ENCODE data around the gene PSMA6.

DNA sequence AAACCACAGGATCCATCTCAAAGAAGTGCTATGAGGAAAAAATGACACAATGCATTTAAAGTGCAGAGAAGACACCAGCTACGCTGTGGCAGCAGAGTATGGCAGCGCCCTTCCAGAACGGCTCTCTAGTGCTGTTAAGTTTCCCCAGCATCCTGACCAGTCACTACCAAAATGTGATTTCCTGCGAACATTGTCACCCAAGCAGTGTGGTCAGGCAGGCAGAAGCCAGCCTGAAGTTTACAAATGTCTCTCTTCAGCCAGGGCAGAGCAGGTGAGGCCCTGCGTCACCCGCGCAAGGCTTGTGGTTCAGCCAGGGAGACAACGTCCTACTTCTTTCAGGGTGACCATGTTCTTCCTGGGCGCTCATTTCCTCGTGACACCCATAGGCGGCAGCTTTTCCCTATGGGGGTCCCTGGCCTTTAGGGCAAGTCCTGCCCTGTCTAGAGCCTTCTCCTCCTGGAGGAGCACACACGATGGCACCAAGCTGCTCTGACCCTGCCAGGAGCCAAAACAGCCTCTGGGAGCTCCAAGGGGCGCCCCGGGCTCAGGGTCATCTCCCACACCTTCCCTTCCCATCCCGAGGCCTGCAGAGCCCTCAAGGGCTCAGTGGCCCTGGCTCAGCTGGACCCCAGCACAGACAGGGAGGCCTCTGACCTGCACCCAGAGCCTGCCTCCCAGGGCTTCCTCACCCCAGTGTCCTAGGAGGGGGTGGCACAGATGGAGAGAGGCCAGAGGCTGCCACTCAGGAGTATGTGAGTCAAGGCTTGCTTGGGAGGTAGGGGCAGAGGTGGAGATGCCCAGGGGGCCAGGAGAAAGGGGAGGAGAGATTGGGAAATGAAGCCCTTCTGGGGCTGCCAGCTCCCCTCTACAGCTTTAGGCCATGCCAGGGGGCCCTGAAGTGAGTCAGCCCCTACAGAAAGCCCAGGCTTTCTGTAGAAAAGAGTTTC lies 41.9 kb downstream of the PSMA6 start:
- TF ChIP-seq ZNF670 (tag by site-specific recombination; IDR thresholded peaks at IDR 0.05; ENCODE audit: low read depth): no peak
- TF ChIP-seq GFI1B (tag by site-specific recombination; IDR thresholded peaks at IDR 0.05): no peak
